ENCODE measurements around the gene KCND2. TPM values are rescaled to one million over a fixed set of nuclear protein-coding genes. Genes with fewer than 3 reads are reported as not detected.

Gene KCND2
- total RNA-seq, 2 experiments from 2014 or later = not detected

DNA sequence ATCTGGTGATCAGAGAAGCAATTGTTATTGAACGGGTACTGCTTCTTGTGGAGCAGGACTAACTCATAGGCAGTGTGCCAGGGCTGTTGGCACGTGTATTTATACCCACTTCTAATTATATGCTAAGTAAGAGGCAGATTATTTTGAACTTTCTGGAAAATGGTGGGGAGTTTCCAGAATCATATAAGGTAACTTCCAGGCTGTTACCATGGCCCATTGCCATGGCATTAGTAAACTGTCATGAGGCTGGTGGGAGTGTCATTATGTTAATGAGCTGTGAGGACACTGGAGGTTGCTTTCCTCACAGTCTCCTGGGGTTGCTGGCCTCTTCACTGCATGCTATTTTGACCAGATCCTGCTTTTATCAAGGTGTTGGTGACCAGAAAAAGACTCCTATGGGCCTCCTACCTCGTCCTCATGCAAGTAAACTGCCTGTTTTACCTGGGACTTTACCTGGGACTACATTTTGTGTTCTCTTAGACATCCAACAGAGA lies 122.6 kb downstream of the KCND2 start:
- no peak for TF ChIP-seq EZH2phosphoT487 (IDR thresholded peaks at IDR 0.05; ENCODE audit: borderline replicate concordance, low read depth, low read length)
- TF ChIP-seq, protein P1, sequence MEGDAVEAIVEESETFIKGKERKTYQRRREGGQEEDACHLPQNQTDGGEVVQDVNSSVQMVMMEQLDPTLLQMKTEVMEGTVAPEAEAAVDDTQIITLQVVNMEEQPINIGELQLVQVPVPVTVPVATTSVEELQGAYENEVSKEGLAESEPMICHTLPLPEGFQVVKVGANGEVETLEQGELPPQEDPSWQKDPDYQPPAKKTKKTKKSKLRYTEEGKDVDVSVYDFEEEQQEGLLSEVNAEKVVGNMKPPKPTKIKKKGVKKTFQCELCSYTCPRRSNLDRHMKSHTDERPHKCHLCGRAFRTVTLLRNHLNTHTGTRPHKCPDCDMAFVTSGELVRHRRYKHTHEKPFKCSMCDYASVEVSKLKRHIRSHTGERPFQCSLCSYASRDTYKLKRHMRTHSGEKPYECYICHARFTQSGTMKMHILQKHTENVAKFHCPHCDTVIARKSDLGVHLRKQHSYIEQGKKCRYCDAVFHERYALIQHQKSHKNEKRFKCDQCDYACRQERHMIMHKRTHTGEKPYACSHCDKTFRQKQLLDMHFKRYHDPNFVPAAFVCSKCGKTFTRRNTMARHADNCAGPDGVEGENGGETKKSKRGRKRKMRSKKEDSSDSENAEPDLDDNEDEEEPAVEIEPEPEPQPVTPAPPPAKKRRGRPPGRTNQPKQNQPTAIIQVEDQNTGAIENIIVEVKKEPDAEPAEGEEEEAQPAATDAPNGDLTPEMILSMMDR (conservative IDR thresholded peaks at IDR 0.05; ENCODE audit: low read length) = no peak
- H3K36me3 ChIP-seq (ENCODE audit: insufficient read depth, low read length) = no peaks in the 10 kb centered on the region
- CTCF ChIA-PET (ENCODE audit: unreplicated experiment) = no interaction called here
- no TSS peak for BruUV-seq (replicated peaks)
- H3K9me3 ChIP-seq (ENCODE audit: low read length) = no peaks in the 10 kb centered on the region
- intact Hi-C loops (cut with micrococcal nuclease; ENCODE audit: unreplicated experiment) = no loop called here
- no peaks in the 10 kb centered on the region for H3K79me2 ChIP-seq (ENCODE audit: insufficient read depth, low read depth, low read length)
- no peaks in the 10 kb centered on the region for H3K9me2 ChIP-seq (ENCODE audit: insufficient read depth, low read length)
- no peaks in the 10 kb centered on the region for H4K20me1 ChIP-seq (ENCODE audit: insufficient read depth, low read length)
- POLR2A ChIA-PET = interaction anchor here (1.3 kb wide), 1 partner anchor 33 kb away, joined by 3 read pairs; no protein-coding TSS in a partner anchor
- no peak overlapping the region for H3K4me2 ChIP-seq (ENCODE audit: low read length)
- no peak for DNase-seq (ENCODE audit: low spot score)
- no peak overlapping the region for H3K4me3 ChIP-seq (ENCODE audit: low read depth, low read length, poor library complexity, severe bottlenecking)
- H3K27ac ChIP-seq (ENCODE audit: low read depth, low read length, poor library complexity, severe bottlenecking) = no peak overlapping the region
- H2AFZ ChIP-seq (ENCODE audit: low read length) = no peak overlapping the region
- H3K4me1 ChIP-seq (ENCODE audit: insufficient read depth, low read length, poor library complexity, severe bottlenecking) = no peaks in the 10 kb centered on the region

DNA sequence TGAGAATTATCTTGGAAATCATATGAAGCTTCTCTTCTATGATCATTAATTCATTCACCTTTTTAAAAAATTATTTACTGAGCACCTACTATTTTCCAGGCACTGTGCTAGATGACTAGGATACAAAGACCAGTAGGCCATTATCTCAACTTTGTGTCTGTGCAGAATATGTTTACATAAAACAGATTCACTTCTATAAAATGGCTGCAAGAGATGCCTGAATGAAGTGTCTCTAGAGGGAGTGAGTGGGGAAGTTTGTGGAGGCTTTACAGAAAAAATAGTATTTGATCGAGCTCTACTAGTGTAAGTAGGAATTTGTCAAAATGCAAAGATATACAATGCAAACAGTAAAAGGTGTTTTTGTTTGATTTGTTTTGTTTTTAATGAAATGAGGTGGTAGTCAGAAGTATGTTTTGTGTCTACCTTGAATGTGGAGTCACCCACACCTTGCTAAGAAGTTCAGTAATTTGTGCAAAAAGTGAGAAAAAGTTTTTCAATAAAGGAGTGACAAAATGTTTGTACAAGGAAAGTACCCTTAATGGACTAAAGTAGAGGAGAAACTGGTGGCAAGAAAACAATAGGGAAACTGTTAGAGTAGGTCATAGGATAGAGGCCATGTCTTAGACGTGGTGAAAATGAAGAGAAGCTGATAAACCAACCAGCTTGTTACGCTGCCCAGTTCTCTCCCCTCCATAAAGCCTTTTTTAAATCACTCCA lies 125.5 kb downstream of the KCND2 start:
- H3K4me1 ChIP-seq (ENCODE audit: insufficient read depth, low read length, poor library complexity, severe bottlenecking) = no peaks in the 10 kb centered on the region
- ChIA-PET POLR2A (interaction anchor here (1.0 kb wide), 1 partner anchor 8 kb away, joined by 3 read pairs; no protein-coding TSS in a partner anchor), CTCF (ENCODE audit: unreplicated experiment) (no interaction called here)
- DNase-seq (ENCODE audit: low spot score) = no peak
- intact Hi-C loops (cut with micrococcal nuclease; ENCODE audit: unreplicated experiment) = no loop called here
- H3K79me2 ChIP-seq (ENCODE audit: insufficient read depth, low read depth, low read length) = no peaks in the 10 kb centered on the region
- no peak overlapping the region for H3K4me3 ChIP-seq (ENCODE audit: low read depth, low read length, poor library complexity, severe bottlenecking)
- H3K4me2 ChIP-seq (ENCODE audit: low read length) = no peak overlapping the region
- no peaks in the 10 kb centered on the region for H3K9me2 ChIP-seq (ENCODE audit: insufficient read depth, low read length)
- no peak overlapping the region for H3K27ac ChIP-seq (ENCODE audit: low read depth, low read length, poor library complexity, severe bottlenecking)
- BruUV-seq (replicated peaks) = no TSS peak
- TF ChIP-seq, protein P1 (conservative IDR thresholded peaks at IDR 0.05; ENCODE audit: low read length) = no peak
- TF ChIP-seq EZH2phosphoT487 (IDR thresholded peaks at IDR 0.05; ENCODE audit: borderline replicate concordance, low read depth, low read length) = no peak
- no peak overlapping the region for H2AFZ ChIP-seq (ENCODE audit: low read length)
- no peaks in the 10 kb centered on the region for H4K20me1 ChIP-seq (ENCODE audit: insufficient read depth, low read length)
- no peaks in the 10 kb centered on the region for H3K9me3 ChIP-seq (ENCODE audit: low read length)
- H3K36me3 ChIP-seq (ENCODE audit: insufficient read depth, low read length) = no peaks in the 10 kb centered on the region

DNA sequence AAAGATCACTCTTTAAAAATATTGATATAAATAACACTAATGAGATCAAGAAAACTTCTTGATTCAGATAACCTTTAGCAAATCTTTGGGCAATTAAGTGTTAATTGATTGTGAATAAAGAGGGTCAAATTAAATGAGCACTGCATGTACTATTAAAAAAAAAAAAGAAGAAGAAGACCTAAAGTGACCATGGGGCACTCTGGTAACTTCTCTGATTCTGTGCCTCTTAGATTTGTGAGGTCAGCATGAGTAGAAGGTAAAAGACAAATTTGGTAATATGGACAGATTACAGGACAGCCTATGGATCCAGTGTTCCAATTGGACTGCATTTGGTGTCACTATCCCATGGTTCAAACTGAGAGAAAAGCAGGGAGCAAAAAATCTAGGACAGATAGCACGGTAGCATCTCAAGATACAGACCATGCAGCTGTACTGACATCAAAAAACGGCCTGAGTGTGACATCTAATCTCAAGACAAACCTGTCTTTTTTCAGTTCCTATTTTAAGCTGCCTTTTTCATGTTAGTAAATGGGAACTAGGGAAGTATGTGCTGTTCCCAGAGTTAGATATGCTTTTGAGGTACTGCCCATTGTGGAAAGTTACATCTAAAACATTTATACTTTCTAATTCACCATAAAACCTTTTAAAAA lies 128.0 kb downstream of the KCND2 start:
- no TSS peak for BruUV-seq (replicated peaks)
- CTCF ChIA-PET (ENCODE audit: unreplicated experiment) = no interaction called here
- Histone ChIP-seq H3K4me1 (ENCODE audit: insufficient read depth, low read length, poor library complexity, severe bottlenecking) (no peaks in the 10 kb centered on the region), H3K79me2 (ENCODE audit: insufficient read depth, low read depth, low read length) (no peaks in the 10 kb centered on the region), H4K20me1 (ENCODE audit: insufficient read depth, low read length) (no peaks in the 10 kb centered on the region), H3K4me3 (ENCODE audit: low read depth, low read length, poor library complexity, severe bottlenecking) (no peak overlapping the region), H3K27ac (ENCODE audit: low read depth, low read length, poor library complexity, severe bottlenecking) (no peak overlapping the region), H3K9me3 (ENCODE audit: low read length) (no peaks in the 10 kb centered on the region), H3K36me3 (ENCODE audit: insufficient read depth, low read length) (no peaks in the 10 kb centered on the region), H3K9me2 (ENCODE audit: insufficient read depth, low read length) (no peaks in the 10 kb centered on the region), H2AFZ (ENCODE audit: low read length) (no peak overlapping the region), H3K4me2 (ENCODE audit: low read length) (no peak overlapping the region)
- no peak for DNase-seq (ENCODE audit: low spot score)
- TF ChIP-seq, protein P1 (conservative IDR thresholded peaks at IDR 0.05; ENCODE audit: low read length) = no peak
- no peak for TF ChIP-seq EZH2phosphoT487 (IDR thresholded peaks at IDR 0.05; ENCODE audit: borderline replicate concordance, low read depth, low read length)
- intact Hi-C loops (cut with micrococcal nuclease; ENCODE audit: unreplicated experiment) = no loop called here
- POLR2A ChIA-PET = no interaction called here
